Tibial nerve (tissue), 3 donors: ENCODE measurements around the gene SAA4.

Experiments
- POLR2A ChIP-seq, 2 donors: fragments of 450-650 bp; IDR thresholded peaks; one replicate each; pipeline ENCODE4 v1.6.1; 2017; ENCODE audit warnings: antibody characterized with exemption in 2 of 2, mild to moderate bottlenecking in 2 of 2, moderate library complexity in 2 of 2
- TF ChIP-seq, protein P1 (sequence below), 5 experiments: fragments of 200-600 bp in 3 of 5; fragments of 450-650 bp in 2 of 5; sonication (generic) in 3 of 5; IDR thresholded peaks; one replicate each; pipeline ENCODE4 v1.5.1; 2016 to 2019; ENCODE audit warnings: antibody characterized with exemption in 5 of 5, mild to moderate bottlenecking in 3 of 5, moderate library complexity in 2 of 5

DNA sequence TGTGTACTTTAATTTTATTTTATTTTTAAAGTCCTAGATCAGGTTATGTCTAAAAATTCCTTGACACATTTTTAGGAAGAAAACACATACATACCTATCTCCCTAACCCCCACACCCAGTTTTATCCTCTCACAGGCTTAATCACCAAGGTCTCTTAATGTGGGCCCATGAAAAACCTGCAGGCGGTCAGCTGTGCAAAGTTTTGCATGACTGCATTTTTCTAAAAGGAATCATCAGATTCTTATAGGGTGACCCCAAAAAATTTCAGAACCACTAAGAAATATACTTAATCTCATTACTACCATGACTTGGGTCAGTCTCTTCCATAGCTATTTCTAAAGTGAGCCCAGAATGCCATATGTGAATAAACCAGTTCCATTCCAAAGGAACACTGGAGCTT is 49.2 kb upstream of the SAA4 start:
- TF ChIP-seq, protein P1, sequence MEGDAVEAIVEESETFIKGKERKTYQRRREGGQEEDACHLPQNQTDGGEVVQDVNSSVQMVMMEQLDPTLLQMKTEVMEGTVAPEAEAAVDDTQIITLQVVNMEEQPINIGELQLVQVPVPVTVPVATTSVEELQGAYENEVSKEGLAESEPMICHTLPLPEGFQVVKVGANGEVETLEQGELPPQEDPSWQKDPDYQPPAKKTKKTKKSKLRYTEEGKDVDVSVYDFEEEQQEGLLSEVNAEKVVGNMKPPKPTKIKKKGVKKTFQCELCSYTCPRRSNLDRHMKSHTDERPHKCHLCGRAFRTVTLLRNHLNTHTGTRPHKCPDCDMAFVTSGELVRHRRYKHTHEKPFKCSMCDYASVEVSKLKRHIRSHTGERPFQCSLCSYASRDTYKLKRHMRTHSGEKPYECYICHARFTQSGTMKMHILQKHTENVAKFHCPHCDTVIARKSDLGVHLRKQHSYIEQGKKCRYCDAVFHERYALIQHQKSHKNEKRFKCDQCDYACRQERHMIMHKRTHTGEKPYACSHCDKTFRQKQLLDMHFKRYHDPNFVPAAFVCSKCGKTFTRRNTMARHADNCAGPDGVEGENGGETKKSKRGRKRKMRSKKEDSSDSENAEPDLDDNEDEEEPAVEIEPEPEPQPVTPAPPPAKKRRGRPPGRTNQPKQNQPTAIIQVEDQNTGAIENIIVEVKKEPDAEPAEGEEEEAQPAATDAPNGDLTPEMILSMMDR (IDR thresholded peaks at IDR 0.05), result no peak
- no peak for TF ChIP-seq POLR2A (IDR thresholded peaks at IDR 0.05)
